Thyroid gland (tissue), 4 donors: ENCODE measurements around the gene SNED1. TPM values are rescaled to one million over a fixed set of nuclear protein-coding genes. Genes with fewer than 3 reads are reported as not detected.

Experiments used
- DNase-seq, 2 donors: peaks; one replicate each; pipeline ENCODE4 v3.0.0-alpha.2; 2019
- H3K27ac ChIP-seq, 3 donors: fragments of 200-600 bp; sonication (generic); 1 replicate in 2 of 3; 2 replicates in 1 of 3; pipeline ENCODE4 v1.5.1; 2016 to 2019; ENCODE audit warnings: mild to moderate bottlenecking in 1 of 3, moderate library complexity in 1 of 3
- H3K27me3 ChIP-seq: fragments of 200-600 bp; sonication (generic); one replicate; pipeline ENCODE4 v1.5.1; 2019
- H3K36me3 ChIP-seq, 2 donors: fragments of 200-600 bp; sonication (generic); one replicate each; pipeline ENCODE4 v1.5.1; 2016 to 2019
- H3K4me1 ChIP-seq, 2 donors: fragments of 200-600 bp; sonication (generic); one replicate each; pipeline ENCODE4 v1.5.1; 2017 to 2019
- H3K4me3 ChIP-seq, 3 donors: fragments of 200-600 bp; sonication (generic); replicated peaks in 1 of 3; 1 replicate in 2 of 3; 2 replicates in 1 of 3; pipeline ENCODE4 v1.5.1; 2016; ENCODE audit warnings: mild to moderate bottlenecking in 1 of 3
- H3K9me3 ChIP-seq: fragments of 200-600 bp; sonication (generic); one replicate; pipeline ENCODE4 v1.5.1; 2017
- CTCF ChIP-seq, 6 experiments: fragments of 200-600 bp in 3 of 6; fragments of 450-650 bp in 3 of 6; sonication (generic) in 3 of 6; IDR thresholded peaks; one replicate each; pipeline ENCODE4 v1.5.1; 2016 to 2019; ENCODE audit warnings: antibody characterized with exemption in 6 of 6, mild to moderate bottlenecking in 2 of 6, inconsistent platforms in 1 of 6, moderate library complexity in 1 of 6
- POLR2A ChIP-seq, 2 donors: fragments of 450-650 bp; IDR thresholded peaks; one replicate each; pipeline ENCODE4 v1.6.1; 2017; ENCODE audit warnings: antibody characterized with exemption in 2 of 2, mild to moderate bottlenecking in 2 of 2, moderate library complexity in 1 of 2
- WGBS, 2 donors: methylation state at CpG; one replicate each; pipeline ENCODE4 v1.1.5; 2017; 5-methylcytosine and 5-hydroxymethylcytosine counted together
- intact Hi-C: fragments of 100-400 bp; cut with DNase I; formaldehyde crosslinking; loops from one replicate; pipeline ENCODE4 v1.15.1; 2023
- total RNA-seq, 4 donors: library from RNA; depleted of rRNA; stranded (reverse); fragments of >200 nt; gene quantifications; one replicate each; pipeline ENCODE4 v1.2.3, GENCODE V29; 2016

The SNED1 gene
- total RNA-seq, 4 donors from 2014 or later: 47.7 to 122 (median 68.7) TPM

- H3K36me3 ChIP-seq: no peaks in the 10 kb centered on the region
- no peaks in the 10 kb centered on the region for H3K27me3 ChIP-seq
- intact Hi-C loops: no loop called here
- H3K27ac ChIP-seq: no peak overlapping the region
- no peak overlapping the region for H3K4me3 ChIP-seq
- no peaks in the 10 kb centered on the region for H3K9me3 ChIP-seq
- no peak for TF ChIP-seq POLR2A (IDR thresholded peaks at IDR 0.05)
- no peak for TF ChIP-seq CTCF (IDR thresholded peaks at IDR 0.05)
- DNase-seq: no peak
- WGBS, 2 donors: 87 to 91% methylated on average over 9 to 17 of the region's 20 CpGs
- peaks cover 25 to 40% of the 10 kb centered on the region in 2 donors for H3K4me1 ChIP-seq
These were observed 34.3 kb upstream of the SNED1 start for GRCh38 chr2:240963868-240964703.

- Histone ChIP-seq H3K9me3 (no peaks in the 10 kb centered on the region), H3K27me3 (no peaks in the 10 kb centered on the region), H3K4me3 (no peak overlapping the region), H3K4me1 (peaks cover 25 to 40% of the 10 kb centered on the region in 2 donors), H3K27ac (no peak overlapping the region), H3K36me3 (no peaks in the 10 kb centered on the region)
- intact Hi-C loops: no loop called here
- TF ChIP-seq CTCF (IDR thresholded peaks at IDR 0.05) (no peak), POLR2A (IDR thresholded peaks at IDR 0.05) (no peak)
- no peak for DNase-seq
- WGBS, 2 donors: 90 to 98% methylated on average over 10 to 15 of the region's 15 CpGs
These were observed 33.6 kb upstream of the SNED1 start for GRCh38 chr2:240964704-240965295.

GRCh38 chr2:240965296-240965904, 33.0 kb upstream of the SNED1 start:
- no peaks in the 10 kb centered on the region for H3K27me3 ChIP-seq
- H3K27ac ChIP-seq: no peak overlapping the region
- no peaks in the 10 kb centered on the region for H3K36me3 ChIP-seq
- WGBS, 2 donors: 81 to 90% methylated on average over 12 to 19 of the region's 22 CpGs
- no peaks in the 10 kb centered on the region for H3K9me3 ChIP-seq
- DNase-seq: no peak
- TF ChIP-seq POLR2A (IDR thresholded peaks at IDR 0.05): no peak
- H3K4me1 ChIP-seq: peaks cover 21 to 34% of the 10 kb centered on the region in 2 donors
- H3K4me3 ChIP-seq: no peak overlapping the region
- intact Hi-C loops: no loop called here

- intact Hi-C loops: no loop called here
- TF ChIP-seq CTCF (IDR thresholded peaks at IDR 0.05): no peak
- no peak for TF ChIP-seq POLR2A (IDR thresholded peaks at IDR 0.05)
- no peaks in the 10 kb centered on the region for H3K36me3 ChIP-seq
- no peaks in the 10 kb centered on the region for H3K27me3 ChIP-seq
- no peaks in the 10 kb centered on the region for H3K9me3 ChIP-seq
- H3K4me1 ChIP-seq: peaks cover 15 to 28% of the 10 kb centered on the region in 2 donors
- no peak for DNase-seq
- WGBS, 2 donors: 84 to 99% methylated on average over 9 to 23 of the region's 28 CpGs
- no peak overlapping the region for H3K27ac ChIP-seq
- no peak overlapping the region for H3K4me3 ChIP-seq
These were observed 32.4 kb upstream of the SNED1 start for GRCh38 chr2:240965905-240966456.

- DNase-seq: no peak
- intact Hi-C loops: no loop called here
- Histone ChIP-seq H3K27me3 (no peaks in the 10 kb centered on the region), H3K27ac (no peak overlapping the region), H3K36me3 (no peaks in the 10 kb centered on the region), H3K4me3 (no peak overlapping the region), H3K4me1 (peaks cover 12 to 23% of the 10 kb centered on the region in 2 donors), H3K9me3 (no peaks in the 10 kb centered on the region)
- 93 to 94% methylated on average over 3 to 9 of the region's 10 CpGs for WGBS, 2 donors
- TF ChIP-seq CTCF (IDR thresholded peaks at IDR 0.05): no peak
- TF ChIP-seq POLR2A (IDR thresholded peaks at IDR 0.05): no peak
These were observed 31.9 kb upstream of the SNED1 start for GRCh38 chr2:240966457-240966905.
